A673 (cell line): ENCODE results near the gene C10orf95. TPM values are rescaled to one million over a fixed set of nuclear protein-coding genes. Genes with fewer than 3 reads are reported as not detected.

Source experiments
- BruUV-seq: library from RNA; stranded (reverse); fragments of 400-500 nt; replicated peaks from 2 replicates; lab custom pipeline; 2021; lab: Mats Ljungman, UMichigan
- CTCF ChIA-PET: fragments of 300-600 bp; sonication (Branson Sonifier 250); formaldehyde crosslinking; loops from one replicate; lab custom pipeline; 2022; ENCODE audit warnings: antibody characterized with exemption; lab: Charles Lee
- POLR2A ChIA-PET: fragments of 300-600 bp; sonication (Branson Sonifier 250); formaldehyde crosslinking; loops from one replicate; lab custom pipeline; 2022; ENCODE audit warnings: antibody characterized with exemption; ENCODE audit not compliant: low non-redundant PET; lab: Charles Lee
- DNase-seq: peaks from one replicate; pipeline ENCODE4 v3.0.0-alpha.2; 2015; ENCODE audit warnings: low spot score
- H3K27ac ChIP-seq: fragments of 200-600 bp; sonication (generic); 2 replicates; pipeline ENCODE4 v1.5.1; 2016; ENCODE audit warnings: mixed run types, low read depth, mild to moderate bottlenecking, mixed read lengths, antibody characterized with exemption, low read length; ENCODE audit not compliant: poor library complexity, severe bottlenecking
- H3K27me3 ChIP-seq: fragments of 200-600 bp; sonication (generic); replicated peaks from 2 replicates; pipeline ENCODE4 v1.6.1; 2017; ENCODE audit warnings: mixed run types, low read depth, mild to moderate bottlenecking, mixed read lengths, antibody characterized with exemption, low read length; ENCODE audit not compliant: insufficient read depth, poor library complexity
- H3K36me3 ChIP-seq: fragments of 200-600 bp; sonication (generic); 2 replicates; pipeline ENCODE4 v1.6.1; 2016; ENCODE audit warnings: mixed run types, mild to moderate bottlenecking, mixed read lengths, antibody characterized with exemption, low read length; ENCODE audit not compliant: insufficient read depth, poor library complexity, severe bottlenecking
- H3K4me1 ChIP-seq: fragments of 200-600 bp; sonication (generic); 2 replicates; pipeline ENCODE4 v1.6.1; 2017; ENCODE audit warnings: mixed run types, mild to moderate bottlenecking, mixed read lengths, antibody characterized with exemption, low read length; ENCODE audit not compliant: insufficient read depth, poor library complexity, severe bottlenecking
- H3K4me3 ChIP-seq: fragments of 200-600 bp; sonication (generic); 2 replicates; pipeline ENCODE4 v1.5.1; 2016; ENCODE audit warnings: low read depth, mixed run types, mild to moderate bottlenecking, mixed read lengths, low read length; ENCODE audit not compliant: poor library complexity, severe bottlenecking
- H3K9me3 ChIP-seq: fragments of 200-600 bp; sonication (generic); 2 replicates; pipeline ENCODE4 v1.6.1; 2016; ENCODE audit warnings: mixed run types, low read depth, mild to moderate bottlenecking, mixed read lengths, antibody characterized with exemption, low read length; ENCODE audit not compliant: poor library complexity, severe bottlenecking
- EZH2 ChIP-seq: fragments of 200-600 bp; sonication (generic); IDR thresholded peaks from 2 replicates; pipeline ENCODE4 v1.6.1; 2017; ENCODE audit warnings: borderline replicate concordance, low read depth, mild to moderate bottlenecking, mixed read lengths, antibody characterized with exemption, low read length; ENCODE audit not compliant: poor library complexity, severe bottlenecking
- intact Hi-C: fragments of 100-400 bp; cut with micrococcal nuclease; formaldehyde crosslinking; loops from one replicate; pipeline ENCODE4 v1.10.0; 2022; ENCODE audit not compliant: unreplicated experiment
- total RNA-seq: library from RNA; stranded (reverse); gene quantifications from 2 replicates; pipeline ENCODE4 v1.2.3, GENCODE V29; 2021
- TF ChIP-seq, protein P1 (sequence below): fragments of 300-800, 200-600 bp; sonication (generic); conservative IDR thresholded peaks from 2 replicates; pipeline ENCODE4 v1.5.1; 2017; ENCODE audit warnings: low read depth, mild to moderate bottlenecking, antibody characterized with exemption, low read length, moderate library complexity, mixed read lengths

Gene C10orf95
- total RNA-seq, 1 experiment from 2014 or later = not detected

DNA sequence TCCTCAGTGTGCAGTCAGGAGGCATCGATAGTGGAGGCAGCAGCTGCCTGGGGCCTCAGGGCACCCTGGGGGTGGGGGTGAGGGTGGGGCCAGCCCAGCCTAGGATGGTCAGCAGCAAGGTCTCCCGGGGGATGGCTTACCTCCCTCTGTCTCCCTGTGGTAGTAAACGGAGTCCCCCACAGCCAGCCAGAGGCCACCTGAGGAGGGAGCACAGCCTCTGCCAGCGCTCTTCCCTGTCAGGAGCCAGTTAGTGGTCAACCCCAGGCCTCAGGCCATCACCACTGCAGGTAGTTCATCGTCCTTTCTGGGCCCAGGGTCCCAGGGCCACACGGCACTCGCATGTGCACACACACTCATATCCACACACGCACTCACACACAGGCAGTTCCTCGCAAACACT, 29.1 kb upstream of the C10orf95 start:
- Histone ChIP-seq H3K4me3 (no peak overlapping the region), H3K36me3 (peaks cover 65% of the 10 kb centered on the region), H3K9me3 (no peaks in the 10 kb centered on the region), H3K27ac (no peak overlapping the region), H3K27me3 (no peaks in the 10 kb centered on the region), H3K4me1 (no peaks in the 10 kb centered on the region)
- CTCF ChIA-PET = no interaction called here
- BruUV-seq = no TSS peak
- TF ChIP-seq EZH2 = no peak
- TF ChIP-seq, protein P1, sequence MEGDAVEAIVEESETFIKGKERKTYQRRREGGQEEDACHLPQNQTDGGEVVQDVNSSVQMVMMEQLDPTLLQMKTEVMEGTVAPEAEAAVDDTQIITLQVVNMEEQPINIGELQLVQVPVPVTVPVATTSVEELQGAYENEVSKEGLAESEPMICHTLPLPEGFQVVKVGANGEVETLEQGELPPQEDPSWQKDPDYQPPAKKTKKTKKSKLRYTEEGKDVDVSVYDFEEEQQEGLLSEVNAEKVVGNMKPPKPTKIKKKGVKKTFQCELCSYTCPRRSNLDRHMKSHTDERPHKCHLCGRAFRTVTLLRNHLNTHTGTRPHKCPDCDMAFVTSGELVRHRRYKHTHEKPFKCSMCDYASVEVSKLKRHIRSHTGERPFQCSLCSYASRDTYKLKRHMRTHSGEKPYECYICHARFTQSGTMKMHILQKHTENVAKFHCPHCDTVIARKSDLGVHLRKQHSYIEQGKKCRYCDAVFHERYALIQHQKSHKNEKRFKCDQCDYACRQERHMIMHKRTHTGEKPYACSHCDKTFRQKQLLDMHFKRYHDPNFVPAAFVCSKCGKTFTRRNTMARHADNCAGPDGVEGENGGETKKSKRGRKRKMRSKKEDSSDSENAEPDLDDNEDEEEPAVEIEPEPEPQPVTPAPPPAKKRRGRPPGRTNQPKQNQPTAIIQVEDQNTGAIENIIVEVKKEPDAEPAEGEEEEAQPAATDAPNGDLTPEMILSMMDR = no peak
- POLR2A ChIA-PET = no interaction called here
- no peak for DNase-seq
- intact Hi-C loops = loop anchor here (5.0 kb wide), 1 partner anchor 102 kb away; no protein-coding TSS in a partner anchor

DNA sequence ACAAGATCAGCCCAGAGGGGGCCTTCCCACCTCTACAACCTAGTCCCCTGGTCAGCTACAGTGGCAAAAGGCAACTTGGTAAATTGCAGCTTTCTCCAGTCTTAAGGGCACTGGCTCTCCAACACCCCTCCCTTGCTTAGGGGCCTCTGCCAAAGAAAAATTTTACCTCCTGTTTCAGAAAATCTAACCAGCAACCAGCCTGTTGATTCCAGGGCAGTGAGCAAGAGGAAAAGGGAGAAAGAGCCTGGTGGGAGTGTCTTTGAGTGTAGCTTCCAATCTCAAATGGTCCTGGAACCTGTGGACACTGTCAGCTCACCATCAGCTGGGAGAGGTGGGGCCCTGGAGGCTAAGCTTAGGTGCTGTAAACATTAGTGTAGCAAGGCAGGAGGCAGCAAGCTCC, 28.3 kb upstream of the C10orf95 start:
- intact Hi-C loops = loop anchor here (1.0 to 5.0 kb wide), 3 partner anchors 85 to 251 kb away; no protein-coding TSS in a partner anchor
- no peak for TF ChIP-seq EZH2
- TF ChIP-seq, protein P1 = no peak
- Histone ChIP-seq H3K36me3 (peaks cover 58% of the 10 kb centered on the region), H3K4me3 (no peak overlapping the region), H3K27me3 (no peaks in the 10 kb centered on the region), H3K27ac (no peak overlapping the region), H3K9me3 (no peaks in the 10 kb centered on the region), H3K4me1 (no peaks in the 10 kb centered on the region)
- no peak for DNase-seq
- BruUV-seq = no TSS peak
- POLR2A ChIA-PET = no interaction called here
- CTCF ChIA-PET = interaction anchor here (0.5 kb wide), 1 partner anchor 21 kb away, joined by 4 read pairs; no protein-coding TSS in a partner anchor

DNA sequence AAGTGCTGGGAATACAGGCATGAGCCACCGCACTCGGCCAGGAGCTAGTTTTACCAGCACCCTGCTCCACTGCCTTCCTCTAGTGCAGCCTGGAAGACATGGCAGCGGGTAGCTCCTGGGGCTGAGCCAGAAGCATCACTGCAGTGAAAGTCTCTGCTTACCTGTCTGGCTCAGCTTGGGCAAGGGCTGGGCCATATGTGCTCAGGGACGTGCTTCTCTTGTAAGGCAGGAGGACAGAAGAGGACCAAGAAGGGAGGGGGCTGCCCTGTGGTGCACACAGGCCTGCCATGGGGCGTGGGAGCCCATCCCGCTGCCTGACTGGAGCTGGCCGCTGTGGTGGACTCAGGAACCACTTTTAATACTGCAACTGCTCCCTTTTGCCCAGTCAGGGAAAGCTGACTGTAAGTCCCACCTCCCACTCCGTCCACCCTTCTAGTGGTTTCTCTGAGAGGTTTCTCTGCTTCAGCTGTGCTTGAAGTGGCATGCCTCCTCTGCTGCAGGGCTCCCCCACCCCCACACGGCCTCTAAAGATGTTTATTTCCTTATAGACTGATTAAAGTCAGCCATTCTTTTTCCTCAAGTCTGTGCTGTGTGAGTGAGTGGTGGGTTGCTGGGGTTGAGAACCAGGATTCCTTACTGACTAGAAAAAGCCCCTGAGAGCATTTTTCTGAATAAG, 25.3 kb upstream of the C10orf95 start:
- POLR2A ChIA-PET = no interaction called here
- CTCF ChIA-PET = no interaction called here
- BruUV-seq = TSS peak; percentile 16
- no peak for TF ChIP-seq EZH2
- TF ChIP-seq, protein P1 = no peak
- no peaks in the 10 kb centered on the region for H3K27me3 ChIP-seq
- no peak overlapping the region for H3K27ac ChIP-seq
- no peaks in the 10 kb centered on the region for H3K4me1 ChIP-seq
- intact Hi-C loops = no loop called here
- no peak for DNase-seq
- H3K36me3 ChIP-seq = peaks cover 27% of the 10 kb centered on the region
- no peaks in the 10 kb centered on the region for H3K9me3 ChIP-seq
- H3K4me3 ChIP-seq = no peak overlapping the region
